GM18519 (cell line): ENCODE results near the gene PMFBP1.

Experiments
- ATAC-seq: cut with Tn5 transposase; IDR thresholded peaks from one replicate; pipeline ENCODE4 v1.9.1; 2021; ENCODE audit warnings: mild to moderate bottlenecking, moderate library complexity; ENCODE audit not compliant: unreplicated experiment, low FRiP score

Gene PMFBP1

GRCh38 chr16:72188541-72188940, 16.6 kb upstream of the PMFBP1 start:
- ATAC-seq: no peak

GRCh38 chr16:72187551-72187950, 15.6 kb upstream of the PMFBP1 start:
- no peak for ATAC-seq

GRCh38 chr16:72182976-72183375, 11.0 kb upstream of the PMFBP1 start:
- ATAC-seq: no peak

GRCh38 chr16:72179204-72179970, 7.4 kb upstream of the PMFBP1 start:
- ATAC-seq: no peak

- ATAC-seq: no peak
These were observed 2.8 kb upstream of the PMFBP1 start for GRCh38 chr16:72174726-72175125.

- no peak for ATAC-seq
These were observed 2.0 kb upstream of the PMFBP1 start for GRCh38 chr16:72173997-72174396.

GRCh38 chr16:72171236-72171635, 719 bp downstream of the PMFBP1 start:
- ATAC-seq: no peak

- no peak for ATAC-seq
These were observed 2.2 kb downstream of the PMFBP1 start for GRCh38 chr16:72169708-72170107.

- ATAC-seq: no peak
These were observed 3.6 kb downstream of the PMFBP1 start for GRCh38 chr16:72168365-72168764.

- no peak for ATAC-seq
These were observed 4.9 kb downstream of the PMFBP1 start for GRCh38 chr16:72166954-72167561.

- no peak for ATAC-seq
These were observed 5.8 kb downstream of the PMFBP1 start for GRCh38 chr16:72166151-72166550.

GRCh38 chr16:72164691-72165090, 7.3 kb downstream of the PMFBP1 start:
- ATAC-seq: no peak

- ATAC-seq: no peak
These were observed 9.8 kb downstream of the PMFBP1 start for GRCh38 chr16:72162105-72162692.

- no peak for ATAC-seq
These were observed 12.2 kb downstream of the PMFBP1 start for GRCh38 chr16:72159801-72160200.

- ATAC-seq: no peak
These were observed 12.6 kb downstream of the PMFBP1 start for GRCh38 chr16:72159386-72159785.

- no peak for ATAC-seq
These were observed 22.1 kb downstream of the PMFBP1 start for GRCh38 chr16:72149676-72150464.

- ATAC-seq: no peak
These were observed 29.5 kb downstream of the PMFBP1 start for GRCh38 chr16:72142476-72142875.

GRCh38 chr16:72139908-72140307, 32.0 kb downstream of the PMFBP1 start:
- no peak for ATAC-seq

GRCh38 chr16:72138064-72138572, 33.8 kb downstream of the PMFBP1 start:
- ATAC-seq: no peak

GRCh38 chr16:72137380-72138063, 34.4 kb downstream of the PMFBP1 start:
- no peak for ATAC-seq
